ENCODE measurements around the gene TAPT1. TPM values are rescaled to one million over a fixed set of nuclear protein-coding genes. Genes with fewer than 3 reads are reported as not detected.

Gene TAPT1
- total RNA-seq, 1 experiment from 2014 or later = 48.6 TPM

GRCh38 chr4:16202598-16202997 is 23.7 kb downstream of the TAPT1 start:
- Histone ChIP-seq H3K27ac (ENCODE audit: low read depth, low read length, poor library complexity, severe bottlenecking) (no peak overlapping the region), H3K36me3 (ENCODE audit: insufficient read depth, low read length, poor library complexity, severe bottlenecking) (no peaks in the 10 kb centered on the region), H3K9me3 (ENCODE audit: low read depth, low read length, poor library complexity, severe bottlenecking) (no peaks in the 10 kb centered on the region), H3K4me3 (ENCODE audit: low read depth, low read length, poor library complexity, severe bottlenecking) (no peak overlapping the region), H3K4me1 (ENCODE audit: insufficient read depth, low read length, poor library complexity, severe bottlenecking) (peaks cover 46% of the 10 kb centered on the region), H3K27me3 (replicated peaks; ENCODE audit: insufficient read depth, low read depth, low read length, poor library complexity) (no peaks in the 10 kb centered on the region)
- no peak for TF ChIP-seq CTCF (conservative IDR thresholded peaks at IDR 0.05; ENCODE audit: low read depth, low read length)
- DNase-seq (ENCODE audit: low spot score) = no peak
- no TSS peak for BruUV-seq (replicated peaks)
- POLR2A ChIA-PET (ENCODE audit: low non-redundant PET) = no interaction called here
- intact Hi-C loops (cut with micrococcal nuclease; ENCODE audit: unreplicated experiment) = loop anchor here (10.0 kb wide), 1 partner anchor 728 kb away; no protein-coding TSS in a partner anchor
- CTCF ChIA-PET = no interaction called here

DNA sequence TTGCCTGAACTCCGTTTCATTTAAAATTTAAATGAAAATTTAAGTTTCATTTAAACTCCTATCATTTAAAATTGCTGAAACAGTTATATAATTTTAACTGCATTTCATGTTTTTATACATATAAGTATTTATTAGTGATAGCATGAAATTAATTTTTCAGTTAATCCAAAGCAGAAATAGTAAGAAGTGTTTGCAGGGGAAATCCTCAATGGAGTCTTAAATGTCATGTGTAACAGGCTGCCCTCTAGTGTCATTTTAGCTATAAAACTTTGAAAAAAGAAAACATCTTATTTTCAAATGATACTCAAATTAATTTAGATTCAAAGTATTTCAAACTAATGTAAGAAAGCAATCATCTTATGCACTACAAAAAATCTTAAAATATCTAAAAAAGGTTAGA is 27.2 kb downstream of the TAPT1 start:
- intact Hi-C loops (cut with micrococcal nuclease; ENCODE audit: unreplicated experiment) = loop anchor here (1.0 to 10.0 kb wide), 5 partner anchors 40 to 394 kb away; partner anchors contain the start of gene PROM1
- no TSS peak for BruUV-seq (replicated peaks)
- Histone ChIP-seq H3K4me3 (ENCODE audit: low read depth, low read length, poor library complexity, severe bottlenecking) (no peak overlapping the region), H3K9me3 (ENCODE audit: low read depth, low read length, poor library complexity, severe bottlenecking) (no peaks in the 10 kb centered on the region), H3K27ac (ENCODE audit: low read depth, low read length, poor library complexity, severe bottlenecking) (peak overlapping the region; percentile 44), H3K27me3 (replicated peaks; ENCODE audit: insufficient read depth, low read depth, low read length, poor library complexity) (no peaks in the 10 kb centered on the region), H3K4me1 (ENCODE audit: insufficient read depth, low read length, poor library complexity, severe bottlenecking) (peaks cover 50% of the 10 kb centered on the region), H3K36me3 (ENCODE audit: insufficient read depth, low read length, poor library complexity, severe bottlenecking) (no peaks in the 10 kb centered on the region)
- TF ChIP-seq EZH2 (IDR thresholded peaks at IDR 0.05; ENCODE audit: borderline replicate concordance, low read depth, low read length, poor library complexity, severe bottlenecking) (no peak), CTCF (conservative IDR thresholded peaks at IDR 0.05; ENCODE audit: low read depth, low read length) (peak; percentile 74)
- DNase-seq (ENCODE audit: low spot score) = peak; percentile 55
- CTCF ChIA-PET = interaction anchor here (1.0 to 1.4 kb wide), 2 partner anchors 44 to 166 kb away, joined by 3 to 11 read pairs; no protein-coding TSS in a partner anchor
- POLR2A ChIA-PET (ENCODE audit: low non-redundant PET) = interaction anchor here (0.6 kb wide), 1 partner anchor 578 kb away, joined by 4 read pairs; no protein-coding TSS in a partner anchor

- ChIA-PET POLR2A (ENCODE audit: low non-redundant PET) (interaction anchor here (0.6 kb wide), 1 partner anchor 182 kb away, joined by 3 read pairs; no protein-coding TSS in a partner anchor), CTCF (interaction anchor here (1.4 kb wide), 1 partner anchor 43 kb away, joined by 11 read pairs; no protein-coding TSS in a partner anchor)
- BruUV-seq (replicated peaks) = no TSS peak
- intact Hi-C loops (cut with micrococcal nuclease; ENCODE audit: unreplicated experiment) = loop anchor here (2.0 to 10.0 kb wide), 4 partner anchors 39 to 393 kb away; partner anchors contain the start of gene PROM1
- Histone ChIP-seq H3K4me1 (ENCODE audit: insufficient read depth, low read length, poor library complexity, severe bottlenecking) (peaks cover 60% of the 10 kb centered on the region), H3K4me3 (ENCODE audit: low read depth, low read length, poor library complexity, severe bottlenecking) (no peak overlapping the region), H3K27me3 (replicated peaks; ENCODE audit: insufficient read depth, low read depth, low read length, poor library complexity) (no peaks in the 10 kb centered on the region), H3K27ac (ENCODE audit: low read depth, low read length, poor library complexity, severe bottlenecking) (peak overlapping the region; percentile 44), H3K9me3 (ENCODE audit: low read depth, low read length, poor library complexity, severe bottlenecking) (no peaks in the 10 kb centered on the region), H3K36me3 (ENCODE audit: insufficient read depth, low read length, poor library complexity, severe bottlenecking) (no peaks in the 10 kb centered on the region)
- TF ChIP-seq EZH2 (IDR thresholded peaks at IDR 0.05; ENCODE audit: borderline replicate concordance, low read depth, low read length, poor library complexity, severe bottlenecking) (no peak), CTCF (conservative IDR thresholded peaks at IDR 0.05; ENCODE audit: low read depth, low read length) (no peak)
- DNase-seq (ENCODE audit: low spot score) = peak; percentile 74
These were observed 28.2 kb downstream of the TAPT1 start for GRCh38 chr4:16197876-16198665.

All from A673 (cell line).